ENCODE results near the gene SERPINA10. TPM values are rescaled to one million over a fixed set of nuclear protein-coding genes. Genes with fewer than 3 reads are reported as not detected.
A peak's percentile ranks its signal among the peaks of the same experiment; 100 is the strongest.

Gene SERPINA10, protein sequence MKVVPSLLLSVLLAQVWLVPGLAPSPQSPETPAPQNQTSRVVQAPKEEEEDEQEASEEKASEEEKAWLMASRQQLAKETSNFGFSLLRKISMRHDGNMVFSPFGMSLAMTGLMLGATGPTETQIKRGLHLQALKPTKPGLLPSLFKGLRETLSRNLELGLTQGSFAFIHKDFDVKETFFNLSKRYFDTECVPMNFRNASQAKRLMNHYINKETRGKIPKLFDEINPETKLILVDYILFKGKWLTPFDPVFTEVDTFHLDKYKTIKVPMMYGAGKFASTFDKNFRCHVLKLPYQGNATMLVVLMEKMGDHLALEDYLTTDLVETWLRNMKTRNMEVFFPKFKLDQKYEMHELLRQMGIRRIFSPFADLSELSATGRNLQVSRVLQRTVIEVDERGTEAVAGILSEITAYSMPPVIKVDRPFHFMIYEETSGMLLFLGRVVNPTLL
- not detected in 2 replicates for total RNA-seq
- polyA plus RNA-seq (2012) = 0.03 TPM

DNA sequence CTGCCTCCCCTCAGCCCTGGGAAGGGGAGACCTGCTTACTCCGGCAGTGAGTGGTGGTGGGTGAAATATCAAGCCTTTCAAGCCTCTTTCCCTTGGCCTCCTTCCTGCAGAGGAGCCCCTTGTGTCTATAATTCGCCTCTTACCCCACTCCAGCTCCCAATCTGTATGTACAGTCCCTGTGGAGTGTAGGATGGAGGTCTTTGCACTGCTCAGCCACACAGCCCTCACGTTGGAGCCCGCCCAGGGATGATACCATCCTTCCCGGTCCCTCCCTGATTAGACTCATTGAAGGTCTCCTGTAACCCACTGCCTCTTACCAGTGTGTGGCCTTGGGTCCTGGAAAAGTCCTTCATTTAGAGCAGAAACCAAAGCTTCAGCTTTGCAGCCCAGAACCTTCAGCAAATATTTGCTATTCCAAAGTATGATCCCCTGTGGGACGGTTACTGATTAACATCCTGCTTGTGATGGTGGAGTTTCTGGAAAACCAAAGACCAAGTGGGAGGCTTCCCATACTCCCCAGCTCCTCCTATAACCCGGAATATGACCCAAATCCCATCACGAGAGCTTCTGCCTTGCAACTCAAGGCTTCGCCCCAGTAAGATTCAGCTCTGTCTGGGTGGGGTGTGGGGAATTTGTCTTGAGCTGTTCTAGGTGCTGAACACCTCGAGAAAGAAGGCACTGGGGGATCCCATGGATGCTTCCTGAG, at the start of gene SERPINA10:
Gene SERPINA10 (minus strand): TSS at position 397 of the 706 bp plus-strand sequence. CDS start 2,675 bp downstream, outside the sequence.
- no peak for DNase-seq (ENCODE audit: low read depth)

DNA sequence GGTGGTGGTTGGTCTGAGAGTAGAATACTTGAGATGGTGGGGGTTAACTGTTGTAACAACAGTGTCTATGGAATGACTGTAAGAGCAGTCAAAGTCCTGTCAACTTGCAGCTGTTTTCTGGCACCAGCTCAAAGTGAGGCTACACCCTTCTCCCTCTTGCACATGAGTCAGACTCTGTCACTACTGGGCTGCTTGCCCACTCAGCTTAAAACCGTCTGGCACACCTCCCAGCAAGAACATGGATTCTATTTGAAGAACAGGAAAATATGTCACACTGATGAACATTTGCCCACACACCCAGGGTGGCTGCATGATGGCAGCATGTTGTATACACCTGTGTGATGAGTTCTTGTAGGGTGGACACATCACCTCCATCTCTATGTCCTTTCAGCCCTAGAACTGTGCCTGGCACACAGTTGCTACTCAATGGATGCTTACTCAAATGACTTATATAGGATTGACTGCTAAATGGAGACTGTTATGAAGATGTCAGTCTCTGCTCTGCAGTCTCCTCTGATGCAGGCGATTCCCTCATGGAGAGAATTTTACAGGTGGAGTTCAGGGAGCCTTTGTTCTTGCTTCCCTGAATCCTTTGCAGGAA, 49.4 kb upstream of the SERPINA10 start:
- peak; percentile 97 for DNase-seq (ENCODE audit: low read depth)

DNA sequence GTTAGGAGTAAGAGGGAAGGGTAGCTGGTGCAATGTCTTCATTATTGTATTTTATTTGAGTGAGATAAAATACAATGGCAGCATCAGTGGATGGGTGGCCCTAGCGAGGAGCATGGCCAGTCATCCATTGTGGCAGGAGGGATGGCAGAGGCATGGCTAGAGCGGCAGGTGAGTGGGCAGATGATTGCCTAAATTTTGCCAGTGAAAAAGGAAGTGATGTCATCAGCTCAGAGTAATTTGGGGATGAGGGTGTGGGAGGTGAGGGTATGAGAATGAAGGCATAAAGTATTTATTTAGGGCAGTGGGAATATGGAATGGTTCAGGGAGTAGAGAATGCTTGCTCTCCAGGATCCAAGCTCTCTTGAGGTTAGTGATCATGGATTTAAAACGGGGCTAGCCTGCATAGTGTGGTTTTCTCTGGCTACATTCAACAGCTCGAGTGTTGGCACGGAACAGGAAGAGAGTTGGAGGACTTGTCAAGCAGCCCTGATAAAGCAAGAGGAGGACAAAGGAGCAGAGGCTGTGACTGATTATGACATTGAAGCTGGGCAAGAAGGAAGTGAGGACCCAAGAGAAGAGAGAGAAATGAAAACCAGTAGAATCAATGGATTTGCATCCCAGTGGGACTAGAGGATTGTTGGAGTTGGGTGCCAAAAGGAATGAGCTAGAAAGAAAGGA, 48.7 kb upstream of the SERPINA10 start:
- peak; percentile 68 for DNase-seq (ENCODE audit: low read depth)

DNA sequence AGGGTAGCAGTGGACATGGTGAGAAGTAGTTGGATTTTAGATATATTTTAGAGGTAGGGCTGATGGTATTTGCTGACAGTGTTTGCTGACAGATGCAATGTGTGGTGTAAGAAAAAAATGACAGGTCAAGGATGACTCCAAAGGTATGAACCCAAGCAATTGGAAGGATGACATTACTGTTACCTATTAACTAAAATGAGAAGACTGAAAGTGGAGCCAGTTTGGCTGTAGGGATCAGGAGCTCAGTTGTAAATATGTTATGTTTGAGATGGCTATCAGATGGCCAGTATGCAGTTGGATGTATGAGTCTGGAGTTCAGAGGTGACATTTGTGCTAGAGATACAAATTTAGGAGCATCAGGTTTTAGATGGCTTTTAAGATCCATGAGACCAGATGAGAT, 47.5 kb upstream of the SERPINA10 start:
- no peak for DNase-seq (ENCODE audit: low read depth)

DNA sequence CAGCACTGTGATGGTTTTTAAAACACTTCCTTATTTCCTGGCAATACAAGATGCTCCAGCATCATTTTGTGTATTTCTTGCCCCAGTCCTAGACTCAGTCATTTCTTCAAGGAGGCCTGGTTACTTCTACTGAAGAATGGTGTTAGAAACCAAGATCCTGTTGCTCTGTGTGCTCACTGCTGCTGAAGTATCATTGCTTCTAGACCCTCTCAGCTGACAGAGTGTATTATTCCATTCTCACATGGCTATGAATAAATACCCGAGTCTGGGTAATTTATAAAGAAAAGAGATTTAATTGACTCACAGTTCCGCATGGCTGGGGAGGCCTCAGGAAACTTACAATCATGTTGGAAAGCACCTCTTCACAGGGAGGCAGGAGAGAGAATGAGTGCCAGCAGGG, 45.0 kb upstream of the SERPINA10 start:
- no peak for DNase-seq (ENCODE audit: low read depth)

GRCh38 chr14:94337274-94337673, 44.2 kb upstream of the SERPINA10 start:
- DNase-seq (ENCODE audit: low read depth) = peak; percentile 40

DNA sequence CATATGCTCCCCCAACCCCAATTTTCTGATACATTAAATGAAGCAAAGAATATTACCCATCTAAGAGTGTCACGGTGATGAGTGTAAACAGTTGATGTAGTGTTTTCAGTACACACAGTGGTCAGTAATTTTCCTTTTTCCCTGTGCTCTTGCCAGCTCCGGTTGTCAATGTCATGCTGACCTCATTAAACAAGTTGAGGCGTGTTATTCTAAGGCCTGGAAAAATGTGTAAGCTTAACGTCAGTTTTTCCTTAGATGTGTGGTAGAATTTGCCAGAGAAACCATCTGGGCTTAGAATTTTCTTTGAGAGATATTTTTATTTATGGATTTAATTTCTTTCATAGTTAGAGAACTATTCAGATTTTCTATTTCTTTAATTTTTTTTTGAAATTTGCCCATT, 41.8 kb upstream of the SERPINA10 start:
- DNase-seq (ENCODE audit: low read depth) = no peak

DNA sequence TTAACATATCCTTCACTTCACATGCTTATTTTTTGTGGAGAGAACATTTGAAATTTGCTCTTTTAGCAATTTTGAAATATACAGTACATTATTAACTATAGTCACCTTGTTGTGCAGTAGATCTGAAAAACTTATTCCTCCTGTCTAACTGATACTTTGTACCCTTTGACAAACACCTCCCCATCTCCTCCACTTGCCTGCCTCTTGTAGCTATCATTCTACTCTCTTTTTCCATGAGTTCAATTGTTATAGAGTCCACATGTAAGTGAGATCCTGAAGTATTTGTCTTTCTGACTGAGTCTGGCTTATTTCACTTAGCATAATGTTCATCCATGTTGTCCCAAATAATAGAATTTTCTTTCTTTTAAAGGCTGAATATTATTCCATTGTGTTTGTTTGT, 39.5 kb upstream of the SERPINA10 start:
- no peak for DNase-seq (ENCODE audit: low read depth)

GRCh38 chr14:94332063-94332583, 39.1 kb upstream of the SERPINA10 start:
- no peak for DNase-seq (ENCODE audit: low read depth)

GRCh38 chr14:94331462-94331861, 38.4 kb upstream of the SERPINA10 start:
- DNase-seq (ENCODE audit: low read depth) = no peak

DNA sequence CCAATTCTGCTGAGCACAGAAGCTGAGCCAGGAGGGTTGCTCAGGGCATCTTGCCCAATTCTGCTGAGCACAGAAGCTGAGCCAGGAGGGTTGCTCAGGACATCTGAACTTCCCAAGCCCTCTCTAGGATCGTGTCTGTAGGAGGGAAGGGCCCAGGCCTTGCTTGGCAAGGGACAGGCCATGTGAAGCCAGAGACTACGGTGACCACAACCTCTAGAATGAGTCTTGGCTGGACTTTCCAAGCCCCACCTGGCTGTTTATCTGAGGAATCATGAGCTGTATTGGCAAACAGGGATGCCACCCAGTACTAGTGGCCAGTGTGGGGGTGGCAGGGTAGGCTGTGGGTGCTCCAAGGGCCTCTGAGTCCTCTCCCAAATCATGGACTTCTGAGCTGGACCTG, 37.8 kb upstream of the SERPINA10 start:
- no peak for DNase-seq (ENCODE audit: low read depth)

DNA sequence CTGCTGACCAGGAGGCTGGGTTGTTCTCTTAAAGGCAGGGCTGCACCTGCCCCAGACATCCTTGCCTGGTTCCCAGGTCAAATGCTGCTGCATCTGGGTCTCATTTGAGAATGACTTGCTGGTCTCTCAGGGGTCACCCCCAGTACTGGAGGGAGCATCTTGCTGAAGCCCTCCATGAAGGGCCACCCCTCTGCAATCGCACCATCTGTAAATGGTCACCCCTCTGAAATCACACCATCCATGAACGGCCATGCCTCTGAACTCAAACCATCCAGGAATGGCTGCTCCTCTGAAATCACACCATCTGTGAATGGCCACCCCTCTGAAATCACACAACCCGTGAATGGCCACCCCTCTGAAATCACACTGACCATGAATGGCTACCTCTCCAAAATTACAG, 37.4 kb upstream of the SERPINA10 start:
- no peak for DNase-seq (ENCODE audit: low read depth)

DNA sequence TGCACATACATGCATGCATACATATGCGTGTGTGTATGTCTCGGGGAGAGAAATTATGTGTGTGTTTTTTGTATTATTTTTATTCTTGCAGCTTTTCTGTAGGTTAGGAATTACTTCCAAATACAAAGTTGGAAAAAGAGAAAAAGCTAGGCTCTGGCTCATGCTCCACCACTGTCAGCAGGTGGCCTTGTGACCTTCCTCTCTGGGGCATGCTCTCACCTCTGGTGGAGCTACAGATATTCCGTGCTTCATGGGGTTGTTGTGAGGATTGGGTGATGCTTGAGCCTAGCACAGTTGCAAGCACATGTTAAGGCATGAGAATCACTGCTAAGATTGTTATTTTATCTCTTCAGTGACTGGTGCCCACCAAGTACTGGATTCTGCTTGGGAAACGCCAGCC, 36.8 kb upstream of the SERPINA10 start:
- DNase-seq (ENCODE audit: low read depth) = no peak

DNA sequence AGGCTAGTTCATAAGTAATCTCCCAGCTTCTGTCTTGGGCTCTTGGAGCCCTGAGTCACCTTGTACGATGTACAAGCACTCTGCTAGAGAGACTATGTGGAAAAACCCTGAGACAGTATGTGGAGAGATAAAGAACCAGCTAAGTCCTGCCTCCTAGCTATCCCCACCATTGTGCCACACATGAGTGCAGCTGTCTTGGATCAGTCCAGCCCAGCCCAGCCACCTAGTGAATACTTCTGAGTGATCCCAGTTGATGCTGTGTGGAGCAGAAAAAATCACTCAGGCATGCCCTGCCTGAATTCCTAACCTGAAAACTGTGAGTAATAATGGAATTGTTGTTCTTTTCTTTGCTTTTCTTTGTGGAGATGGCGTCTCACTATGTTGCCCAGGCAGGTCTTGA, 35.1 kb upstream of the SERPINA10 start:
- DNase-seq (ENCODE audit: low read depth) = no peak

DNA sequence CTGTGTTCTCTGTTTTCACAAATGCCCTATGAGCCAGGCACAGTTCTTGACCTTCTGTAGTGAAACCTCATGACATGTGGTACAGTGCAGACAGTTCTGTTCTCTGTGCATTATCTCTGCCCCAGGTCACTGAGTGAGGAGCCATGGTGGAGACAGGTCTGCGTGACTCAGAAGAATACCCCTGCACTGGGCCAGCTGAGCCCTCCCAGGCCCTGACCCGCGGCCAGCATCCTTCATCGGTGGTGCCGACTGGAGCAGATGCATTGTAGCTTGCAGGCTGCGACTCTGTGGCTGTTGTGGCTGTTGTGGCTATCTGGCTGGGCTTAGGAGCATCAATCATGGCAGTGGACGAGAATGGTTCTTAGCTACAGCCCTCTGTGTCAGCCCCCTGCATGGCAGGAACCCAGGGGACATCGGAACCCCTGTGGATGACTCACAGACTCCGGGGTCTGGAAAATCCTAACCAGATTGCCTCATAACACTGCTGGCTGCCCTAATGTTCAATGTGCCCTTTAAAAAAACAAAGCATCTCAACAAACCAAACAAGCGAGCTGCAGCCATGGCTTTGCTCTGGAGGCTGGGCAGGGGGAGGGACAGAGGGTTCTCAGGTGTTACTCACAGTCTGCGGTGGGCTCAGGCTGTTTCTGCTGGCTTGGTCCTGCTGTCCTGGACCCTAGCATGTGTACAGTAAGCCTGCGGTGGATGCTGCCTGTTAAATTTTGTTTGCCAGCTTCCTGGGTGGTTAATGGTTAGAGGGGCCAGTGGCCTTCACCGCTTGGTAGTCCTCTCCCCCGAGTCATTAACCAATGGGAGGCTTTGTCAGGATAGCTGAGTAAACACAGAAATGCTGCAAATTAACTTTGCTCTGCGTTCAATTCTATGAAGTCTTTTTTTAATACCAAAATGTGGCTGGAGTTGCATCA, 29.8 kb upstream of the SERPINA10 start, which contains the start of gene SERPINA6:
Gene SERPINA6 (minus strand): TSS at position 689 of the 923 bp plus-strand sequence. CDS start 8,688 bp downstream, outside the sequence.
- peak; percentile 22 for DNase-seq (ENCODE audit: low read depth)

GRCh38 chr14:94321421-94322271, 28.6 kb upstream of the SERPINA10 start:
- no peak for DNase-seq (ENCODE audit: low read depth)

- no peak for DNase-seq (ENCODE audit: low read depth)
Measured at GRCh38 chr14:94320243-94320642, 27.2 kb upstream of the SERPINA10 start.

DNA sequence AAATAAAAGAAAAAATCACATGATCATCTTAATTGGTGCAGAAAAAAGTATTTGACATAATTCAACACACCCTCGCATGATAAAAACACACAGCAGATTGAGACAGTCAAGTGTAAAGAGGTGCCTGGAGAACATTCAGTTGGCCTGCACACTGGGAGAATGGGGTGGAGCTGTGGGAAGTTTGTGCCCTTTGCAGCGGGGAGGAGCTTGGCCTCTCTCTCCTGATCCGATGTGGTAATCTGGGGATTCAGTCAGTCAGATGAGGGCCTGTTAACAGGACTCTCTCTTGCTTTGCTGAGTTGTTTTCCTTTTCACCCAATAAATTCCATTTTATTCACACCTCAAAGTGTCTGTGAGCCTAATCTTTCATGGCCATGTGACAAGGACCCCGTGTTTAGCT, 24.2 kb upstream of the SERPINA10 start:
- no peak for DNase-seq (ENCODE audit: low read depth)

DNA sequence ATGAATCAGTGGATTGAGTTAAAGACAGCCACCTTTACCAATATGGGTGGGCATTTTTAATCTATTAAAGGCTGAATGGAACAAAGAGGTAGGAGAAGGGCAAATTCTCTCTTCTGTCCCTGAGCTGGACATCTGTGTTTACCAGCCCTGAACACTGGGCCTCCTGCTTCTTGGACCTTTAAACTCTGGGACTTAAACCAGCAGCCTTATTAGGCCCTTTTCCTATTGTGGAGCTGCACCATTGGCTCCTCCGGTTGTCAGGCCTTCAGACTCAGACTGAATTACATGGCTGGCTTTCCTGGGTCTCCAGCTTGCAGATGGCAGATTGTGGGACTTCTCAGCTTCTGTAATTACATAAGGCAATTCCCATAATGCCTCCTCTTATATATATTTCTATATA, 23.6 kb upstream of the SERPINA10 start:
- no peak for DNase-seq (ENCODE audit: low read depth)
